Prostate gland (tissue), 2 donors: Measurements from ENCODE around the gene EXOSC7. TPM values are rescaled to one million over a fixed set of nuclear protein-coding genes. Genes with fewer than 3 reads are reported as not detected.

Experiments used
- DNase-seq: peaks from one replicate; pipeline ENCODE4 v3.0.0-alpha.2; 2019; ENCODE audit warnings: low spot score
- H3K27ac ChIP-seq, 2 donors: fragments of 200-600 bp; sonication (generic); 2 replicates each; pipeline ENCODE4 v1.5.1; 2017 to 2019
- H3K27me3 ChIP-seq: fragments of 200-600 bp; sonication (generic); replicated peaks from 2 replicates; pipeline ENCODE4 v1.5.1; 2019; ENCODE audit not compliant: insufficient read depth
- H3K36me3 ChIP-seq, 2 donors: fragments of 200-600 bp; sonication (generic); 1 replicate in 1 of 2; 2 replicates in 1 of 2; pipeline versions ENCODE4 v1.5.1 to v1.8.1; 2017 to 2019
- H3K4me1 ChIP-seq: fragments of 200-600 bp; sonication (generic); replicated peaks from 2 replicates; pipeline ENCODE4 v1.5.1; 2019
- H3K4me3 ChIP-seq, 2 donors: fragments of 200-600 bp; sonication (generic); 2 replicates each; pipeline ENCODE4 v1.5.1; 2017 to 2019
- H3K9me3 ChIP-seq: fragments of 200-600 bp; sonication (generic); 2 replicates; pipeline ENCODE4 v1.5.1; 2017
- POLR2A ChIP-seq: fragments of 450-650 bp; IDR thresholded peaks from one replicate; pipeline ENCODE4 v1.6.1; 2016; ENCODE audit warnings: antibody characterized with exemption, mild to moderate bottlenecking
- POLR2AphosphoS5 ChIP-seq: sonication (generic); formaldehyde crosslinking; IDR thresholded peaks from one replicate; pipeline ENCODE4 v1.6.1; 2017; ENCODE audit warnings: antibody characterized with exemption
- WGBS: methylation state at CpG from one replicate; pipeline ENCODE4 v1.1.5; 2018; 5-methylcytosine and 5-hydroxymethylcytosine counted together
- intact Hi-C: fragments of 100-400 bp; cut with DNase I; formaldehyde crosslinking; loops from one replicate; pipeline ENCODE4 v1.14.2; 2022
- total RNA-seq, 2 donors: library from RNA; depleted of rRNA; stranded (reverse); fragments of >200 nt; gene quantifications; one replicate each; pipeline ENCODE4 v1.1.0, GENCODE V29; 2016
- TF ChIP-seq, protein P1 (sequence below), 4 experiments: fragments of 200-600 bp in 2 of 4; fragments of 450-650 bp in 2 of 4; sonication (generic) in 2 of 4; IDR thresholded peaks; 1 replicate in 3 of 4; 2 replicates in 1 of 4; pipeline ENCODE4 v1.5.1; 2016 to 2019; ENCODE audit warnings: antibody characterized with exemption in 4 of 4, mild to moderate bottlenecking in 2 of 4, moderate library complexity in 2 of 4

Gene EXOSC7
- total RNA-seq, 2 donors from 2014 or later: 55.2 to 56.2 TPM

DNA sequence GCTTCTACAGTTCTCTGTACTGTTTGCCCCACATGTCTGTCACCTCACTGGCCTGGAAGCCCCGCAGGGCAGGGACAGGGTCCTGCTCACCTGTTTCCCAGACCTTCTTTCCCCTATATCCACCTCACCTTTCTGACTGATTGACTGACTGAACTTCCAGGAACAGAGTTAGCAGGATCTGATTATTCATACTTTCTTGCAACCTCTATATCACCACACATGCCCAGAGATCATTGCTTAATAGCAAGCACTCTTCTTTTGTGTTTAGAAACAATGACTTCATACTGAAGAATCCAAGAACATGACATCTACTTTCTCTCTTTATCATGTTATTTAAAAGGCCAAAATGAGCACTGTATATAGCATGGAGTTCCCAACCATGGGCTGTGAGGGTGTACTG is 32.1 kb downstream of the EXOSC7 start:
- 100% methylated on average over 1 of the region's 1 CpG for WGBS
- no peaks in the 10 kb centered on the region for H3K9me3 ChIP-seq
- intact Hi-C loops: no loop called here
- no peak overlapping the region for H3K4me3 ChIP-seq
- no peaks in the 10 kb centered on the region for H3K27me3 ChIP-seq
- DNase-seq: no peak
- no peaks in the 10 kb centered on the region for H3K36me3 ChIP-seq
- TF ChIP-seq, protein P1, sequence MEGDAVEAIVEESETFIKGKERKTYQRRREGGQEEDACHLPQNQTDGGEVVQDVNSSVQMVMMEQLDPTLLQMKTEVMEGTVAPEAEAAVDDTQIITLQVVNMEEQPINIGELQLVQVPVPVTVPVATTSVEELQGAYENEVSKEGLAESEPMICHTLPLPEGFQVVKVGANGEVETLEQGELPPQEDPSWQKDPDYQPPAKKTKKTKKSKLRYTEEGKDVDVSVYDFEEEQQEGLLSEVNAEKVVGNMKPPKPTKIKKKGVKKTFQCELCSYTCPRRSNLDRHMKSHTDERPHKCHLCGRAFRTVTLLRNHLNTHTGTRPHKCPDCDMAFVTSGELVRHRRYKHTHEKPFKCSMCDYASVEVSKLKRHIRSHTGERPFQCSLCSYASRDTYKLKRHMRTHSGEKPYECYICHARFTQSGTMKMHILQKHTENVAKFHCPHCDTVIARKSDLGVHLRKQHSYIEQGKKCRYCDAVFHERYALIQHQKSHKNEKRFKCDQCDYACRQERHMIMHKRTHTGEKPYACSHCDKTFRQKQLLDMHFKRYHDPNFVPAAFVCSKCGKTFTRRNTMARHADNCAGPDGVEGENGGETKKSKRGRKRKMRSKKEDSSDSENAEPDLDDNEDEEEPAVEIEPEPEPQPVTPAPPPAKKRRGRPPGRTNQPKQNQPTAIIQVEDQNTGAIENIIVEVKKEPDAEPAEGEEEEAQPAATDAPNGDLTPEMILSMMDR (IDR thresholded peaks at IDR 0.05): no peak
- TF ChIP-seq POLR2A (no peak), POLR2AphosphoS5 (no peak)
- no peaks in the 10 kb centered on the region for H3K4me1 ChIP-seq
- no peak overlapping the region for H3K27ac ChIP-seq

DNA sequence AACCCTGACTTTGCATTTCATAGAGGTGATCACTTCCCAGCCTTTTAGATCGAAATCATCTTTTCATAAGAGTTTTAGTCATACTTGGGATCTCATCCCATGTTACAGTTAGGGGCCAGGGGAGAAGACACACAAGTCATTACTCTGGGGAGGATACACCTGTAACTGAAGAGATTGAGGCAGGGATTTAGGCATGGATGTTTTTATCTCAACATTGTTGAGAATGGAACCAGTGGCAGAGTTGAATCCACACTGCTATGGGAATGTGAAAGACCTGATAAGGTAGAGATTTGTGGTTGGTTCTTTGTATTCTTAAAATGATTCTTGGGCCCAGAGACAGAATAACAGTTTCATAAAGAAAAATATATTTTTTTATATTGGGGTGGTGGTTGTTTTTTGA is 33.8 kb downstream of the EXOSC7 start:
- H3K4me3 ChIP-seq: no peak overlapping the region
- intact Hi-C loops: no loop called here
- no peaks in the 10 kb centered on the region for H3K27me3 ChIP-seq
- TF ChIP-seq POLR2AphosphoS5 (no peak), POLR2A (no peak)
- TF ChIP-seq, protein P1 (IDR thresholded peaks at IDR 0.05): no peak
- no peaks in the 10 kb centered on the region for H3K4me1 ChIP-seq
- no peak for DNase-seq
- no peaks in the 10 kb centered on the region for H3K9me3 ChIP-seq
- H3K36me3 ChIP-seq: no peaks in the 10 kb centered on the region
- no peak overlapping the region for H3K27ac ChIP-seq
- WGBS: 100% methylated on average over 1 of the region's 1 CpG

GRCh38 chr3:45010811-45011333 is 34.8 kb downstream of the EXOSC7 start:
- Histone ChIP-seq H3K9me3 (no peaks in the 10 kb centered on the region), H3K4me3 (no peak overlapping the region), H3K4me1 (no peaks in the 10 kb centered on the region), H3K27me3 (no peaks in the 10 kb centered on the region), H3K27ac (peak overlapping the region in 1 of 2 donors; percentile 52), H3K36me3 (no peaks in the 10 kb centered on the region)
- 13% methylated on average over 3 of the region's 3 CpGs for WGBS
- TF ChIP-seq POLR2AphosphoS5: no peak
- no peak for TF ChIP-seq POLR2A
- TF ChIP-seq, protein P1 (IDR thresholded peaks at IDR 0.05): no peak
- DNase-seq: no peak
- intact Hi-C loops: no loop called here

- no peaks in the 10 kb centered on the region for H3K9me3 ChIP-seq
- H3K27me3 ChIP-seq: no peaks in the 10 kb centered on the region
- WGBS: 25% methylated on average over 7 of the region's 7 CpGs
- no peak overlapping the region for H3K4me3 ChIP-seq
- intact Hi-C loops: no loop called here
- peak overlapping the region; percentile 52 to 55 for H3K27ac ChIP-seq
- TF ChIP-seq, protein P1 (IDR thresholded peaks at IDR 0.05): no peak
- TF ChIP-seq POLR2AphosphoS5 (peak; percentile 44), POLR2A (no peak)
- H3K4me1 ChIP-seq: no peaks in the 10 kb centered on the region
- DNase-seq: no peak
- no peaks in the 10 kb centered on the region for H3K36me3 ChIP-seq
These were observed 35.9 kb downstream of the EXOSC7 start for GRCh38 chr3:45011756-45012508.

GRCh38 chr3:45012577-45012976 is 36.5 kb downstream of the EXOSC7 start:
- H3K27ac ChIP-seq: peak overlapping the region; percentile 52 to 55
- TF ChIP-seq, protein P1 (IDR thresholded peaks at IDR 0.05): no peak
- no peak for TF ChIP-seq POLR2A
- no peak for TF ChIP-seq POLR2AphosphoS5
- no peaks in the 10 kb centered on the region for H3K9me3 ChIP-seq
- intact Hi-C loops: no loop called here
- DNase-seq: no peak
- no peaks in the 10 kb centered on the region for H3K4me1 ChIP-seq
- no peaks in the 10 kb centered on the region for H3K27me3 ChIP-seq
- H3K36me3 ChIP-seq: no peaks in the 10 kb centered on the region
- 87% methylated on average over 4 of the region's 4 CpGs for WGBS
- H3K4me3 ChIP-seq: no peak overlapping the region
